ENCODE data around the gene MTFR1L.

GRCh38 chr1:25806418-25806817, 13.3 kb upstream of the MTFR1L start:
- no peak for TF ChIP-seq POLR2A (IDR thresholded peaks at IDR 0.05)
- no peak for TF ChIP-seq POLR2AphosphoS5 (IDR thresholded peaks at IDR 0.05)

Data from breast epithelium (tissue), 3 donors.